HFF-Myc (cell line): ENCODE results near the gene CTBP1.

Source experiments
- DNase-seq: peaks from one replicate; pipeline ENCODE4 v3.0.0-alpha.2; 2011; ENCODE audit warnings: low read depth; ENCODE audit errors: extremely low read depth
- H3K4me3 ChIP-seq: replicated peaks from 2 replicates; pipeline ENCODE4 v1.5.1; 2011; ENCODE audit warnings: low read depth, mild to moderate bottlenecking, control low read depth, low read length
- CTCF ChIP-seq: IDR thresholded peaks from 2 replicates; pipeline ENCODE4 v1.5.1; 2012; ENCODE audit warnings: mild to moderate bottlenecking, low read depth, low read length, control low read depth; ENCODE audit errors: missing control alignments

The CTBP1 gene

DNA sequence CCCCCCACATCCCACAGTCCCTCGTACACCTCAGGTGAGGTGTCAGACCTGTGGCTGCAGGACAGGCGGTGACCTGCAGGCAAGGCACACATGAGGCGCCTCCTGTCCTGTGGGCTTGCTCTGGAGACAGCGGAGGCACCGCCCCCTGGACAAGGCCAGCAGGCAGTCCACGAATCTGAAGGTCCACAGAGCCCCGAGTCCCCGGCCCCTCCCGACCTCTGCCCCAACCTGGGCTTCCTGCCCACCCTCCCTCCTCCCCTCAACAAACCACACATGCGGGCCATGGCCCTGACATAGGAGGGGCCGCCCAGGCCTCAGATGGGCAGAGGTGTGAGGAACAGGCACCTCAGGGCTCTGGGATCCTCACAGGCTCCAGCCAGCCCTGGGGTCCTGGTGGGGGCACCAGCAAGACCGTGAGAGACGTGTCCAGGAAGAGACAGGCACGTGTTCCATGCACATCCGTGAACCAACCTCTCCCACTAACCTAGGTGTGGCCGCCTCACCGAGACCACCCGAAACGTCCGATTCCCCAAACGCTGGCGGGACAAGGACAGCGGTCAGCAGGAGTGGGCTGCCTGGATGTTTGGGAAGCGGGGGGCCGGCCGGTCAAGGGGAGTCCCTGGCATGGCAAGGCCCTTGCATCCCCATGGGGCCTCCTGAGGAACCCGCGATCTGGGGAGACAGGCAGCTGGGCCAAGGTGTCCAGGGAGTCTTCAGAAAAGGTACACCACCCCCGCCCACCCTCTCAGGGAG is 25.8 kb downstream of the CTBP1 start:
- no peak for TF ChIP-seq CTCF
- no peak overlapping the region for H3K4me3 ChIP-seq
- no peak for DNase-seq

GRCh38 chr4:1222036-1222789 is 26.7 kb downstream of the CTBP1 start:
- no peak for TF ChIP-seq CTCF
- DNase-seq, result no peak
- no peak overlapping the region for H3K4me3 ChIP-seq

GRCh38 chr4:1221155-1221870 is 27.6 kb downstream of the CTBP1 start:
- TF ChIP-seq CTCF, result no peak
- no peak for DNase-seq
- H3K4me3 ChIP-seq, result no peak overlapping the region

- H3K4me3 ChIP-seq, result no peak overlapping the region
- DNase-seq, result no peak
- no peak for TF ChIP-seq CTCF
Observed at GRCh38 chr4:1220566-1220965, 28.4 kb downstream of the CTBP1 start.

DNA sequence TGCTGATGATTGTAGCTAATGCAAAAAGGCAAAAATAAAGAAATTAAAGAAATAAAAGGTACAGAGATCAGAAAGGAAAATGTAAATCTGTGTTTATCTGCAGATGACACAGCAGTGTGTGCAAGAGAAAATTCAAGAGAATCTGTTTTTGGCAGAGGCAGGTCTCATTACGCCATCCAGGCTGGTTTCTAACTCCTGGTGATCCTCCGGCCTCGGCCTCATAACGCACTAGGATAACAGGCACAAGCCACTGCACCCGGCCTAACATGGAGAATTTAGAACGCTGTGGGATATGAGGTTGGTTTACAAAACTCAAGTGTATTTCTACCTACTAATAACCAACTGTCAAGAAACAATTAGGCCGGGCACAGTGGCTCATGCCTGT is 29.4 kb downstream of the CTBP1 start:
- no peak overlapping the region for H3K4me3 ChIP-seq

More for the DNA sequence above, 29.4 kb downstream of the CTBP1 start:
- DNase-seq, result no peak
- no peak for TF ChIP-seq CTCF
